ENCODE data around the gene SEMA4G. TPM values are rescaled to one million over a fixed set of nuclear protein-coding genes. Genes with fewer than 3 reads are reported as not detected.
"Not testable (repeated sequence)": the region's sequence is repeated elsewhere in the genome, so short reads cannot be mapped to it uniquely, and the experiment has no call there.

Gene SEMA4G
- total and polyA plus RNA-seq, 4 donors = 1.2 to 7.4 (median 2.8) TPM

GRCh38 chr10:100970914-100971811 is 1.9 kb downstream of the SEMA4G start:
- DNase-seq = no peak
- ATAC-seq (ENCODE audit: insufficient read depth, low FRiP score) = peak; percentile 52
- Histone ChIP-seq H3K27ac (ENCODE audit: low read depth in 1 of 2, low read length in 1 of 2) (no peak overlapping the region), H3K27me3 (ENCODE audit: control insufficient read depth in 3 of 3, insufficient read depth in 3 of 3, low read length in 2 of 3) (no peaks in the 10 kb centered on the region), H3K36me3 (ENCODE audit: control insufficient read depth in 4 of 4, insufficient read depth in 4 of 4, low read length in 4 of 4) (peaks cover 0 to 10% (median under 1%) of the 10 kb centered on the region in 4 donors), H3K9me3 (ENCODE audit: control insufficient read depth in 4 of 4, insufficient read depth in 3 of 4, low read length in 3 of 4) (no peaks in the 10 kb centered on the region), H3K9ac (ENCODE audit: insufficient read depth in 1 of 2, low read length in 2 of 2) (no peak overlapping the region), H3K4me1 (ENCODE audit: control insufficient read depth in 5 of 5, insufficient read depth in 5 of 5, low read length in 5 of 5) (peaks cover 0 to 16% (median 7%) of the 10 kb centered on the region in 5 donors), H3K4me3 (no peak overlapping the region)
- WGBS, 2 donors = 64 to 87% methylated on average over 4 of the region's 4 CpGs
- no peak for TF ChIP-seq CTCF (IDR thresholded peaks at IDR 0.05; ENCODE audit: control extremely low read depth, extremely low read depth)

- ATAC-seq (ENCODE audit: insufficient read depth, low FRiP score) = no peak
- WGBS, 2 donors = 82 to 89% methylated on average over 13 of the region's 13 CpGs
- DNase-seq = no peak
- Histone ChIP-seq H3K4me3 (no peak overlapping the region), H3K9me3 (ENCODE audit: control insufficient read depth in 4 of 4, insufficient read depth in 3 of 4, low read length in 3 of 4) (no peaks in the 10 kb centered on the region), H3K4me1 (ENCODE audit: control insufficient read depth in 5 of 5, insufficient read depth in 5 of 5, low read length in 5 of 5) (peaks cover 0 to 16% (median 7%) of the 10 kb centered on the region in 5 donors), H3K9ac (ENCODE audit: insufficient read depth in 1 of 2, low read length in 2 of 2) (no peak overlapping the region), H3K27me3 (ENCODE audit: control insufficient read depth in 3 of 3, insufficient read depth in 3 of 3, low read length in 2 of 3) (no peaks in the 10 kb centered on the region), H3K36me3 (ENCODE audit: control insufficient read depth in 4 of 4, insufficient read depth in 4 of 4, low read length in 4 of 4) (peaks cover 0 to 5% (median 1%) of the 10 kb centered on the region in 4 donors), H3K27ac (ENCODE audit: low read depth in 1 of 2, low read length in 1 of 2) (no peak overlapping the region)
- no peak for TF ChIP-seq CTCF (IDR thresholded peaks at IDR 0.05; ENCODE audit: control extremely low read depth, extremely low read depth)
These were observed 3.0 kb downstream of the SEMA4G start for GRCh38 chr10:100972115-100972903.

GRCh38 chr10:100972904-100973535 is 3.7 kb downstream of the SEMA4G start:
- peaks cover 0 to 16% (median 7%) of the 10 kb centered on the region in 5 donors for H3K4me1 ChIP-seq (ENCODE audit: control insufficient read depth in 5 of 5, insufficient read depth in 5 of 5, low read length in 5 of 5)
- WGBS, 2 donors = 94% methylated on average over 6 of the region's 6 CpGs
- H3K27me3 ChIP-seq (ENCODE audit: control insufficient read depth in 3 of 3, insufficient read depth in 3 of 3, low read length in 2 of 3) = no peaks in the 10 kb centered on the region
- no peak for DNase-seq
- no peaks in the 10 kb centered on the region for H3K9me3 ChIP-seq (ENCODE audit: control insufficient read depth in 4 of 4, insufficient read depth in 3 of 4, low read length in 3 of 4)
- no peak overlapping the region for H3K9ac ChIP-seq (ENCODE audit: insufficient read depth in 1 of 2, low read length in 2 of 2)
- peaks cover 0 to 5% (median 2%) of the 10 kb centered on the region in 4 donors for H3K36me3 ChIP-seq (ENCODE audit: control insufficient read depth in 4 of 4, insufficient read depth in 4 of 4, low read length in 4 of 4)
- no peak for ATAC-seq (ENCODE audit: insufficient read depth, low FRiP score)
- no peak overlapping the region for H3K27ac ChIP-seq (ENCODE audit: low read depth in 1 of 2, low read length in 1 of 2)
- H3K4me3 ChIP-seq = no peak overlapping the region
- TF ChIP-seq CTCF (IDR thresholded peaks at IDR 0.05; ENCODE audit: control extremely low read depth, extremely low read depth) = no peak

GRCh38 chr10:100975397-100975796 is 6.1 kb downstream of the SEMA4G start:
- not testable (repeated sequence) for H3K4me1 ChIP-seq (ENCODE audit: control insufficient read depth in 5 of 5, insufficient read depth in 5 of 5, low read length in 5 of 5); H3K4me3 ChIP-seq; H3K9ac ChIP-seq (ENCODE audit: insufficient read depth in 1 of 2, low read length in 2 of 2); ATAC-seq (ENCODE audit: insufficient read depth, low FRiP score); H3K27me3 ChIP-seq (ENCODE audit: control insufficient read depth in 3 of 3, insufficient read depth in 3 of 3, low read length in 2 of 3); H3K9me3 ChIP-seq (ENCODE audit: control insufficient read depth in 4 of 4, insufficient read depth in 3 of 4, low read length in 3 of 4); H3K27ac ChIP-seq (ENCODE audit: low read depth in 1 of 2, low read length in 1 of 2); DNase-seq
- H3K36me3 ChIP-seq (ENCODE audit: control insufficient read depth in 4 of 4, insufficient read depth in 4 of 4, low read length in 4 of 4) = peaks cover 0 to 17% (median 12%) of the 10 kb centered on the region in 4 donors
- WGBS, 2 donors = 82 to 84% methylated on average over 8 of the region's 8 CpGs
